WTC11 (cell line): Measurements from ENCODE around the gene CCL7. TPM values are rescaled to one million over a fixed set of nuclear protein-coding genes. Genes with fewer than 3 reads are reported as not detected.

Experiments
- ATAC-seq: fragments of 200-7000 bp; cut with Tn5 transposase; 2 replicates; pipeline ENCODE4 v1.10.0; 2021; ENCODE audit warnings: mild to moderate bottlenecking, moderate library complexity
- CTCF ChIA-PET: fragments of 300-600 bp; sonication (Branson Sonifier 250); formaldehyde crosslinking; loops from one replicate; lab custom pipeline; 2021; ENCODE audit warnings: antibody characterized with exemption; lab: Charles Lee
- POLR2A ChIA-PET: fragments of 350-600 bp; sonication (Branson Sonifier 250); formaldehyde crosslinking; loops from one replicate; lab custom pipeline; 2021; ENCODE audit warnings: antibody characterized with exemption; lab: Charles Lee
- DNase-seq: peaks from one replicate; pipeline ENCODE4 v3.0.0; 2021; ENCODE audit warnings: low spot score
- H3K27ac Mint-ChIP-seq: 2 replicates; pipeline ENCODE4 v1.8.0; 2021; ENCODE audit warnings: mixed read lengths
- H3K27me3 Mint-ChIP-seq: 2 replicates; pipeline ENCODE4 v1.8.0; 2021; ENCODE audit warnings: low read depth, mild to moderate bottlenecking, moderate library complexity, mixed read lengths
- H3K36me3 Mint-ChIP-seq: 2 replicates; pipeline ENCODE4 v1.8.0; 2021; ENCODE audit warnings: mixed read lengths
- H3K4me1 Mint-ChIP-seq: 2 replicates; pipeline ENCODE4 v1.8.0; 2022; ENCODE audit warnings: mixed read lengths
- H3K4me3 Mint-ChIP-seq: 2 replicates; pipeline ENCODE4 v1.8.0; 2021; ENCODE audit warnings: mild to moderate bottlenecking, moderate library complexity, mixed read lengths
- H3K9me3 Mint-ChIP-seq: 2 replicates; pipeline ENCODE4 v1.8.0; 2021; ENCODE audit warnings: mixed read lengths
- ARID4B ChIP-seq: sonication (generic); formaldehyde crosslinking; IDR thresholded peaks from 2 replicates; pipeline ENCODE4 v1.8.0; 2023; ENCODE audit warnings: missing genetic modification reagents, mild to moderate bottlenecking, borderline replicate concordance
- ATF1 ChIP-seq: sonication (generic); formaldehyde crosslinking; IDR thresholded peaks from 2 replicates; pipeline ENCODE4 v1.8.1; 2023; ENCODE audit warnings: mild to moderate bottlenecking, moderate library complexity, missing genetic modification reagents
- CREM ChIP-seq: sonication (generic); formaldehyde crosslinking; IDR thresholded peaks from 2 replicates; pipeline ENCODE4 v1.8.1; 2022; ENCODE audit warnings: mild to moderate bottlenecking, missing genetic modification reagents, moderate library complexity
- E2F1 ChIP-seq: sonication (generic); formaldehyde crosslinking; IDR thresholded peaks from 2 replicates; pipeline ENCODE4 v1.8.0; 2022; ENCODE audit warnings: mild to moderate bottlenecking, missing genetic modification reagents
- EMX1 ChIP-seq: fragments of 250-450 bp; sonication (Bioruptor Pico); IDR thresholded peaks from 2 replicates; pipeline ENCODE4 v1.8.0; 2021; ENCODE audit warnings: mild to moderate bottlenecking
- GABPB1 ChIP-seq: sonication (generic); formaldehyde crosslinking; IDR thresholded peaks from 2 replicates; pipeline ENCODE4 v1.8.1; 2023; ENCODE audit warnings: mild to moderate bottlenecking, missing genetic modification reagents
- GRHL2 ChIP-seq: fragments of 250-450 bp; sonication (Bioruptor Pico); IDR thresholded peaks from 2 replicates; pipeline ENCODE4 v1.8.0; 2022; ENCODE audit warnings: mild to moderate bottlenecking, moderate library complexity; ENCODE audit not compliant: insufficient replicate concordance, severe bottlenecking
- IRF2 ChIP-seq: sonication (generic); formaldehyde crosslinking; IDR thresholded peaks from 2 replicates; pipeline ENCODE4 v1.8.0; 2022; ENCODE audit warnings: low read depth, missing genetic modification reagents, borderline replicate concordance
- MXD4 ChIP-seq: fragments of 250-450 bp; sonication (Bioruptor Pico); IDR thresholded peaks from 2 replicates; pipeline ENCODE4 v1.8.0; 2021; ENCODE audit warnings: mild to moderate bottlenecking, moderate library complexity, borderline replicate concordance
- NFYB ChIP-seq: sonication (generic); formaldehyde crosslinking; conservative IDR thresholded peaks from 2 replicates; pipeline ENCODE4 v1.8.0; 2022; ENCODE audit warnings: low read depth, missing genetic modification reagents
- NR3C1 ChIP-seq: sonication (generic); formaldehyde crosslinking; conservative IDR thresholded peaks from 2 replicates; pipeline ENCODE4 v1.8.1; 2023; ENCODE audit warnings: low read depth, mild to moderate bottlenecking, missing genetic modification reagents
- PRRX2 ChIP-seq: fragments of 250-450 bp; sonication (Bioruptor Pico); IDR thresholded peaks from 2 replicates; pipeline ENCODE4 v1.8.0; 2021; ENCODE audit warnings: mild to moderate bottlenecking
- TCF7 ChIP-seq: sonication (generic); formaldehyde crosslinking; IDR thresholded peaks from 2 replicates; pipeline ENCODE4 v1.8.0; 2022; ENCODE audit warnings: mild to moderate bottlenecking, low read depth, missing genetic modification reagents, moderate library complexity
- TP53 ChIP-seq: sonication (generic); formaldehyde crosslinking; IDR thresholded peaks from 2 replicates; pipeline ENCODE4 v1.8.1; 2023; ENCODE audit warnings: mild to moderate bottlenecking, missing genetic modification reagents
- ZNF416 ChIP-seq: fragments of 250-450 bp; sonication (Bioruptor Pico); IDR thresholded peaks from 2 replicates; pipeline ENCODE4 v1.9.0; 2021; ENCODE audit warnings: mild to moderate bottlenecking, inconsistent platforms
- ZNF512 ChIP-seq: sonication (generic); formaldehyde crosslinking; IDR thresholded peaks from 2 replicates; pipeline ENCODE4 v1.8.1; 2022; ENCODE audit warnings: missing genetic modification reagents, borderline replicate concordance
- ZNF532 ChIP-seq: fragments of 250-450 bp; sonication (Bioruptor Pico); IDR thresholded peaks from 2 replicates; pipeline ENCODE4 v1.9.0; 2021; ENCODE audit warnings: mild to moderate bottlenecking, borderline replicate concordance
- ZSCAN18 ChIP-seq: fragments of 250-450 bp; sonication (Bioruptor Pico); IDR thresholded peaks from 2 replicates; pipeline ENCODE4 v2.1.2; 2022; ENCODE audit warnings: mild to moderate bottlenecking, moderate library complexity
- total RNA-seq: library from RNA; stranded (reverse); gene quantifications from 3 replicates; pipeline ENCODE4 v1.2.3, GENCODE V29; 2021

The CCL7 gene
- total RNA-seq, 1 experiment from 2014 or later: not detected

- ChIA-PET POLR2A (no interaction called here), CTCF (interaction anchor here (12.7 kb wide), 1 partner anchor 49 kb away, joined by 166 read pairs; the partner anchor contains the start of gene CCL1)
- H3K4me3 Mint-ChIP-seq: no peak overlapping the region
- ATAC-seq: no peak
- H3K27ac Mint-ChIP-seq: no peak overlapping the region
- peaks cover 18% of the 10 kb centered on the region for H3K27me3 Mint-ChIP-seq
- DNase-seq: no peak
- TF ChIP-seq ZSCAN18 (CRISPR knock-in tag): no peak
- TF ChIP-seq E2F1 (CRISPR knock-in tag): no peak
- no peak for TF ChIP-seq ZNF532 (CRISPR knock-in tag)
- no peak for TF ChIP-seq TP53 (CRISPR knock-in tag)
- no peak for TF ChIP-seq PRRX2 (CRISPR knock-in tag)
- TF ChIP-seq CREM (CRISPR knock-in tag): no peak
- no peak for TF ChIP-seq ZNF416 (CRISPR knock-in tag)
- no peak for TF ChIP-seq GABPB1 (CRISPR knock-in tag)
- no peak for TF ChIP-seq ZNF512
- TF ChIP-seq ATF1 (CRISPR knock-in tag): no peak
- no peak for TF ChIP-seq GRHL2 (CRISPR knock-in tag)
- no peaks in the 10 kb centered on the region for H3K9me3 Mint-ChIP-seq
- H3K4me1 Mint-ChIP-seq: no peaks in the 10 kb centered on the region
- H3K36me3 Mint-ChIP-seq: no peaks in the 10 kb centered on the region
Measured at GRCh38 chr17:34312080-34312479, 42.1 kb downstream of the CCL7 start.

GRCh38 chr17:34313164-34313563, 43.1 kb downstream of the CCL7 start:
- no peaks in the 10 kb centered on the region for H3K36me3 Mint-ChIP-seq
- no peaks in the 10 kb centered on the region for H3K4me1 Mint-ChIP-seq
- peaks cover 18% of the 10 kb centered on the region for H3K27me3 Mint-ChIP-seq
- ChIA-PET POLR2A (no interaction called here), CTCF (interaction anchor here (12.7 kb wide), 1 partner anchor 48 kb away, joined by 166 read pairs; the partner anchor contains the start of gene CCL1)
- ATAC-seq (no peak), DNase-seq (no peak)
- H3K9me3 Mint-ChIP-seq: no peaks in the 10 kb centered on the region
- H3K27ac Mint-ChIP-seq: no peak overlapping the region
- TF ChIP-seq TCF7 (CRISPR knock-in tag): no peak
- TF ChIP-seq MXD4 (CRISPR knock-in tag): no peak
- TF ChIP-seq NR3C1 (CRISPR knock-in tag): no peak
- TF ChIP-seq EMX1 (CRISPR knock-in tag): no peak
- no peak for TF ChIP-seq IRF2 (CRISPR knock-in tag)
- TF ChIP-seq ARID4B (CRISPR knock-in tag): no peak
- no peak for TF ChIP-seq NFYB (CRISPR knock-in tag)
- TF ChIP-seq PRRX2 (CRISPR knock-in tag): no peak
- TF ChIP-seq ZNF416 (CRISPR knock-in tag): no peak
- TF ChIP-seq, all 79 proteins: peak for 0
- no peak overlapping the region for H3K4me3 Mint-ChIP-seq
